ENCODE measurements around the gene ANKDD1A.

ANKDD1A gene

GRCh38 chr15:64884679-64885078 is 27.0 kb upstream of the ANKDD1A start:
- no peak overlapping the region for H3K4me3 ChIP-seq
- H3K27me3 ChIP-seq (ENCODE audit: low read depth): no peaks in the 10 kb centered on the region
- in situ Hi-C loops (cut with MboI; ENCODE audit: low sequenced_read_pairs): no loop called here
- no peaks in the 10 kb centered on the region for H3K36me3 ChIP-seq (replicated peaks)
- no peaks in the 10 kb centered on the region for H3K9me3 ChIP-seq
- DNase-seq (ENCODE audit: low spot score in 2 of 2): no peak
- no peaks in the 10 kb centered on the region for H3K4me1 ChIP-seq

DNA sequence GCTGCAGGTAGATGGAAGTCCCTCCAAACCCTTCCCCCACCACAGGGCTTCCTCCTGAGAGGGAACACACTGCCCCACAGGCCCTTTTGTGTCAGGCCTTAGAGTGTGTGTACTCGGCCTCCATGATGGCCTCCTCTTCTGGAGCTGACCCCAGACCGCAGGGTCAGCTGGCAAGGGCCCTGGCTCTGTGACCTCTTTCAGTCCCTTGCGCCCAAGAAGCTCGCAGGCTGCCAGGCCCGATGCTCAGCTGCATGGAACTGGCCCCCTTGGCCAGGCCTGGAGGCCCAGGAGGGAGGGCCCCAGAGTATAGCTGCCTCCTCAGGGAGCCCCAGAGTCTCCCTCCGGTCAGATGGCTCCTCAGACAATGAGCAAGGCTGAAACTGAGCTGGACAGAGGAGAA is 23.4 kb upstream of the ANKDD1A start:
- no peaks in the 10 kb centered on the region for H3K4me1 ChIP-seq
- no peak overlapping the region for H3K4me3 ChIP-seq
- DNase-seq (ENCODE audit: low spot score in 2 of 2): no peak
- in situ Hi-C loops (cut with MboI; ENCODE audit: low sequenced_read_pairs): no loop called here
- no peaks in the 10 kb centered on the region for H3K36me3 ChIP-seq (replicated peaks)
- H3K9me3 ChIP-seq: no peaks in the 10 kb centered on the region
- H3K27me3 ChIP-seq (ENCODE audit: low read depth): no peaks in the 10 kb centered on the region

DNA sequence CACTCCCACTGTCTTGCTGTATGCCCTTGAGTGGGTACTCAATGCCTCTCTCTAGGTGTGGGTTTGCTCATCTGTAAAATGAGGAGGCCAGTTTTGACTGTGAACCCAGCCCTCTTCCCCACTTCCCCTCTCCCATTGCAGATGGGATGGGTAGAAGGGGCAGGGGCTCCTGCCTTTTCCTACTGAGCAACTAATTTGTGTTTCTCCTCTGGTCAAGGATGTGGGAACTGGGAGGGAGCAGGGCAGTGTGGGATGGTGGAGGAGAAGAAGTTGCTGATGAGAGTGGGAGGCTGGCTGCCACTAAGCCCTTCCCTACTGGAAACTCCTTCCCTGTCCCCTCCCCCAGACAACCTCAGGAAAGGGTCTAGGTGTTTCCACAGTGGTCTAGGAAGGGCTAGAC is 20.1 kb upstream of the ANKDD1A start:
- no peaks in the 10 kb centered on the region for H3K36me3 ChIP-seq (replicated peaks)
- no peak overlapping the region for H3K4me3 ChIP-seq
- H3K4me1 ChIP-seq: peaks cover 6% of the 10 kb centered on the region
- H3K27me3 ChIP-seq (ENCODE audit: low read depth): no peaks in the 10 kb centered on the region
- no peak for DNase-seq (ENCODE audit: low spot score in 2 of 2)
- in situ Hi-C loops (cut with MboI; ENCODE audit: low sequenced_read_pairs): no loop called here
- no peaks in the 10 kb centered on the region for H3K9me3 ChIP-seq

DNA sequence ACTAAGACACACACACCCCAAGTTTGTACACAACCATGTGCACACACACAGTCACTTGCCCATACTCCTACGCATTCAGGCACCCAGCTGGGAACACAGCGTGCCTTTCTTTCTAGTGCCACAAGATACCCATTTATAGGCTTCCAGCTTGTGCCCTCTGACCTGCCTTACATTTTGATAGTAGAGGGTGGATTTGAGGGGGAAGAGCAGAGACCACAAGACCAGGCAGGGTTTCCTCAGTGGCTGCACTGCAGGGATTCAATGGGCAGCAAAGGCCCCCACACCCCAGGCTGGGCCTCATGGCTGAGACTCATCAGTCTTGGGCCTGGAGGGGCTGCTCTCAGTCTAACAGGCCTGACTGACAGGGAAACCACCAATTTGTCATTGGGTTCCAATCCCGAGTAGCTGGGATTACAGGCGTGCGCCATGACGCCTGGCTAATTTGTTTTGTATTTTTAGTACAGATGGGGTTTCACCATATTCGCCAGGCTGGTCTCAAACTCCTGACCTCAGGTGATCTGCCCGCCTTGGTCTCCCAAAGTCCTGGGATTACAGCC is 18.8 kb upstream of the ANKDD1A start:
- DNase-seq (ENCODE audit: low spot score in 2 of 2): no peak
- Histone ChIP-seq H3K9me3 (no peaks in the 10 kb centered on the region), H3K4me1 (peaks cover 6% of the 10 kb centered on the region), H3K4me3 (no peak overlapping the region), H3K36me3 (replicated peaks) (no peaks in the 10 kb centered on the region), H3K27me3 (ENCODE audit: low read depth) (no peaks in the 10 kb centered on the region)
- in situ Hi-C loops (cut with MboI; ENCODE audit: low sequenced_read_pairs): no loop called here

DNA sequence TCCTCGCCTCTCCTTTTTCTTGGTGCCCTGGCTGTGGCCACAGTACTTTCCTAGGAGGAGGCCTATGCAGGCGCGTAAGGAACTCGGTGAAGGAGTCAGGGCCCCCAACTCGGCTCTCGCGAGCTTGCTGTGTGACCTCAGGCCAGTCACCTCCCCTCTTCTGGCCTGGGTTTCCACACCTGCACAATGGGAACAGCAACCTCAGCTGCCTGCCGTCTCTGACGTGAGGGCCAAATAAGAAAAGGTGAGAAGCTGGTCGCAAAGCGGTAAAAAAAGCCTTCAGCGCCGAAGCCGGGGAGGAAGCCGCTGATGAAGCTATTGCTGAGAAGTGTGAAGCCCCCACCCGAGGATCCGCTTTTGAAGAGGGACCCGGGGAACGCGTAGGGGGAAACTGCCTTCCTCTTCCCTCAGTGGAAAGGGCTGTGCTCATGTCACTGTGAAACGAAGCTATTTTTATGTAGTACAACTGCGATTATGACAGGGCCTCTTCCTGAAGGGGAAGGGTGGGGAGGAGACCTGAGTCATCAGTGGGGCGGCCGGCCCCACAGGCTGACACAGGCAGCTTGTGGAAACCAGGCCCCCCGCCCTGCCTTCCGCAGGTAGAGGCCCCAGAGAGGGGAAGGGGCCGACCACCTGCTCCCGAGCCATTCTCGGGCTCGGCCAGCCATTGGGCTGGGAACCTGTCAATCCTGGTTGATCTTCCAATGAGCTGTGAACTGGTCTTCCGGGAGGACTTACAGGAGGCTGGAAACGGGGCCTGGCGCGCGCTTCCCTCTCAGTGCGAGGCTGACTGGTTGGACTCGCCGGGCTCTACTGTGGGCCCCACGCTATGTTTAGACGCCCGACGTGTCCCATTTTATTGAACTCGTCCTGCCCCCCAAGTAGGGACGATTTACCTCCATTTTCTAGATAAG is 18.0 kb upstream of the ANKDD1A start:
- peaks cover 6% of the 10 kb centered on the region for H3K4me1 ChIP-seq
- no peaks in the 10 kb centered on the region for H3K36me3 ChIP-seq (replicated peaks)
- H3K27me3 ChIP-seq (ENCODE audit: low read depth): no peaks in the 10 kb centered on the region
- DNase-seq (ENCODE audit: low spot score in 2 of 2): peak in 1 of 2 experiments; percentile 79
- in situ Hi-C loops (cut with MboI; ENCODE audit: low sequenced_read_pairs): no loop called here
- H3K9me3 ChIP-seq: no peaks in the 10 kb centered on the region
- no peak overlapping the region for H3K4me3 ChIP-seq

DNA sequence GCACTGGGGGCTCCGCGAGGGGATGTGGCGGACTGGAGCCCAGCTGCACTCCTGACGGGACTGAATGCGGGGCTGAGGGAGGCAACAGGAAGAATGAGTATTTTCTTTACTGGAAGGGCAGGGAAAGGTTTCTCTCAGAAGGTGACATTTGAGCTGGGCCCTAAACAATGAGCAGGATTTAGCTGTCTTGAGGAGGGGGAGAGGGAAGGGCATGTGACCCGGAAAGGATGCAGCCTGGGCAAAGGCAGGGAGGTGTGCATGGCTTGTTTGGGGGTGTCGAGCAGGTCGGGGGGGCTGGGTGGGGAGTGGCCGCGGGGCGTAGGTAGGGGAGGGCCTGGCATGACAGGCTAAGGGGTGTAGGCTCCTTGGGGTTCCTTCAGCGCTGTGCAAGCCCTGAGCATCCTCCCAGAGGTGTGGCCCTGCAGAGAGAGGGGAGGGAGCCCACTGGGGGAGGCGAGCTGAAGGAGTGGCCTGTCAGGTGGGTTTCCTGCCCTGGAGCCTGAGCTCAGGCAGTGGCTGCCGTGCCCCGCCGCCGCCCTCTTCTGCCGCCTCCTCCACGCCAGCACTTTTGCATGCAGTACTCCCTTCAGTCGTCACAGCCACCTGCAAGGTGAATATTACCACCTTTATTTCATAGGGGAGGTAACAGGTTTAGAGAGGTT is 17.2 kb upstream of the ANKDD1A start:
- in situ Hi-C loops (cut with MboI; ENCODE audit: low sequenced_read_pairs): no loop called here
- no peaks in the 10 kb centered on the region for H3K27me3 ChIP-seq (ENCODE audit: low read depth)
- no peak overlapping the region for H3K4me3 ChIP-seq
- DNase-seq (ENCODE audit: low spot score in 2 of 2): no peak
- peaks cover 6% of the 10 kb centered on the region for H3K4me1 ChIP-seq
- H3K9me3 ChIP-seq: no peaks in the 10 kb centered on the region
- H3K36me3 ChIP-seq (replicated peaks): no peaks in the 10 kb centered on the region

- no peak for DNase-seq (ENCODE audit: low spot score in 2 of 2)
Measured at GRCh38 chr15:64895285-64896065, 16.2 kb upstream of the ANKDD1A start.

GRCh38 chr15:64896371-64897069 is 15.2 kb upstream of the ANKDD1A start:
- in situ Hi-C loops (cut with MboI; ENCODE audit: low sequenced_read_pairs): no loop called here
- Histone ChIP-seq H3K4me3 (no peak overlapping the region), H3K27me3 (ENCODE audit: low read depth) (no peaks in the 10 kb centered on the region), H3K36me3 (replicated peaks) (no peaks in the 10 kb centered on the region), H3K9me3 (no peaks in the 10 kb centered on the region), H3K4me1 (peaks cover 6% of the 10 kb centered on the region)
- DNase-seq (ENCODE audit: low spot score in 2 of 2): no peak

More at GRCh38 chr15:64895285-64896065, 16.2 kb upstream of the ANKDD1A start:
- H3K9me3 ChIP-seq: no peaks in the 10 kb centered on the region
- no peak overlapping the region for H3K4me3 ChIP-seq
- H3K4me1 ChIP-seq: peaks cover 6% of the 10 kb centered on the region
- H3K27me3 ChIP-seq (ENCODE audit: low read depth): no peaks in the 10 kb centered on the region
- in situ Hi-C loops (cut with MboI; ENCODE audit: low sequenced_read_pairs): no loop called here
- H3K36me3 ChIP-seq (replicated peaks): no peaks in the 10 kb centered on the region

- DNase-seq (ENCODE audit: low spot score in 2 of 2): no peak
- H3K4me3 ChIP-seq: no peak overlapping the region
- H3K4me1 ChIP-seq: peaks cover 6% of the 10 kb centered on the region
- no peaks in the 10 kb centered on the region for H3K27me3 ChIP-seq (ENCODE audit: low read depth)
- no peaks in the 10 kb centered on the region for H3K9me3 ChIP-seq
- H3K36me3 ChIP-seq (replicated peaks): no peaks in the 10 kb centered on the region
- in situ Hi-C loops (cut with MboI; ENCODE audit: low sequenced_read_pairs): no loop called here
Measured at GRCh38 chr15:64897345-64897985, 14.2 kb upstream of the ANKDD1A start.

GRCh38 chr15:64898406-64898805 is 13.3 kb upstream of the ANKDD1A start:
- H3K9me3 ChIP-seq: no peaks in the 10 kb centered on the region
- in situ Hi-C loops (cut with MboI; ENCODE audit: low sequenced_read_pairs): no loop called here
- H3K27me3 ChIP-seq (ENCODE audit: low read depth): no peaks in the 10 kb centered on the region
- DNase-seq (ENCODE audit: low spot score in 2 of 2): no peak
- H3K36me3 ChIP-seq (replicated peaks): no peaks in the 10 kb centered on the region
- H3K4me1 ChIP-seq: peaks cover 6% of the 10 kb centered on the region
- no peak overlapping the region for H3K4me3 ChIP-seq

GRCh38 chr15:64901141-64901540 is 10.6 kb upstream of the ANKDD1A start:
- no peak for DNase-seq (ENCODE audit: low spot score in 2 of 2)
- in situ Hi-C loops (cut with MboI; ENCODE audit: low sequenced_read_pairs): no loop called here
- H3K4me1 ChIP-seq: peaks cover 3% of the 10 kb centered on the region

DNA sequence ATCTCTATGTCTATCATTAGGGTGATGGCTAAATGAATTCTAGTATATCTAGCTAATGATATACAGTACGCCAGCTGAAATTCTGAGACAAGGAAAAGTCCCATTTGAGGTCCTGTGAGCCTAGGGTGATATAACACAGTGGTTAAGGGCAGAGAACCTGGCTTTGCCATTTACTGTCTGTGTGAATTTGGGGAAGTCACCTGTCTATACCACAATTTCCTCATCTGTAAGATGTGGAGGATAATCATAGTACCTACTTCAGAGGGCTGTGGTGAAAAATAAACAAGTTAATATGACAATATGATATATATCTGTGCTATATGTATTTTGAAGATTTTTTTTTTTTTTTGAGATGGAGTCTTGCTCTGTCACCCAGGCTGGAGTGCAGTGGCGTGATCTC is 9.8 kb upstream of the ANKDD1A start:
- in situ Hi-C loops (cut with MboI; ENCODE audit: low sequenced_read_pairs): no loop called here
- H3K27me3 ChIP-seq (ENCODE audit: low read depth): no peaks in the 10 kb centered on the region
- DNase-seq (ENCODE audit: low spot score in 2 of 2): no peak
- peaks cover 12% of the 10 kb centered on the region for H3K9me3 ChIP-seq
- no peak overlapping the region for H3K4me3 ChIP-seq
- no peaks in the 10 kb centered on the region for H3K36me3 ChIP-seq (replicated peaks)
- peaks cover 3% of the 10 kb centered on the region for H3K4me1 ChIP-seq

More at GRCh38 chr15:64901141-64901540, 10.6 kb upstream of the ANKDD1A start:
- no peak overlapping the region for H3K4me3 ChIP-seq
- peaks cover 4% of the 10 kb centered on the region; the same call in 1 of the 2 replicates for H3K9me3 ChIP-seq
- no peaks in the 10 kb centered on the region for H3K27me3 ChIP-seq (ENCODE audit: low read depth)
- H3K36me3 ChIP-seq (replicated peaks): no peaks in the 10 kb centered on the region

- H3K9me3 ChIP-seq: peaks cover 12% of the 10 kb centered on the region
- no peak overlapping the region for H3K4me3 ChIP-seq
- H3K4me1 ChIP-seq: peaks cover 7% of the 10 kb centered on the region
- in situ Hi-C loops (cut with MboI; ENCODE audit: low sequenced_read_pairs): no loop called here
- no peak for DNase-seq (ENCODE audit: low spot score in 2 of 2)
- no peaks in the 10 kb centered on the region for H3K27me3 ChIP-seq (ENCODE audit: low read depth)
- H3K36me3 ChIP-seq (replicated peaks): no peaks in the 10 kb centered on the region
Measured at GRCh38 chr15:64902863-64903262, 8.8 kb upstream of the ANKDD1A start.
